G401 (cell line): Measurements from ENCODE around the gene CLIP4. TPM values are rescaled to one million over a fixed set of nuclear protein-coding genes. Genes with fewer than 3 reads are reported as not detected.

Source experiments
- DNase-seq: peaks from one replicate; pipeline ENCODE4 v3.0.0-alpha.2; 2015; ENCODE audit warnings: low spot score
- in situ Hi-C: cut with HindIII; loops from 2 replicates; pipeline ENCODE4 v1.10.0; 2016; ENCODE audit warnings: low sequenced_read_pairs, mixed read lengths
- total RNA-seq: library from RNA; depleted of rRNA; stranded (reverse); fragments of >200 nt; shearing (Covaris generic); gene quantifications from 2 replicates; pipeline ENCODE4 v1.2.3, GENCODE V29; 2014; rRNA removed

The CLIP4 gene
- total RNA-seq, 1 experiment from 2014 or later, result 6.2 TPM

GRCh38 chr2:29227935-29228675 is 112.9 kb downstream of the CLIP4 start:
- DNase-seq, result no peak
- in situ Hi-C loops, result no loop called here

GRCh38 chr2:29228947-29229346 is 113.7 kb downstream of the CLIP4 start:
- in situ Hi-C loops, result no loop called here
- no peak for DNase-seq

- in situ Hi-C loops, result no loop called here
- DNase-seq, result no peak
Measured at GRCh38 chr2:29229640-29230039, 114.4 kb downstream of the CLIP4 start.

- DNase-seq, result no peak
- in situ Hi-C loops, result no loop called here
Measured at GRCh38 chr2:29232041-29232440, 116.8 kb downstream of the CLIP4 start.

- no peak for DNase-seq
- in situ Hi-C loops, result no loop called here
Measured at GRCh38 chr2:29233428-29233827, 118.2 kb downstream of the CLIP4 start.

GRCh38 chr2:29235411-29235810 is 120.2 kb downstream of the CLIP4 start:
- in situ Hi-C loops, result no loop called here
- DNase-seq, result no peak

- in situ Hi-C loops, result no loop called here
- DNase-seq, result no peak
Measured at GRCh38 chr2:29236074-29236473, 120.9 kb downstream of the CLIP4 start.

- peak; percentile 1 for DNase-seq
- in situ Hi-C loops, result no loop called here
Measured at GRCh38 chr2:29238497-29238896, 123.3 kb downstream of the CLIP4 start.

Other genes with a start within 250 kb of the CLIP4 start
- 21.8 and 46.1 TPM in 2 replicates for gene TRMT61B, start 245.1 kb upstream of the CLIP4 start, total RNA-seq
- gene WDR43, start 220.7 kb upstream of the CLIP4 start, total RNA-seq, result 103 and 171 TPM in 2 replicates
- gene TOGARAM2, start 134.1 kb upstream of the CLIP4 start, total RNA-seq, result 2.7 and 3.2 TPM in 2 replicates
- not detected in 2 replicates for gene PCARE, start 40.9 kb upstream of the CLIP4 start, total RNA-seq